Measurements from ENCODE around the gene TDRD10. TPM values are rescaled to one million over a fixed set of nuclear protein-coding genes. Genes with fewer than 3 reads are reported as not detected.
A peak's percentile ranks its signal among the peaks of the same experiment; 100 is the strongest.
"Not testable (repeated sequence)": the region's sequence is repeated elsewhere in the genome, so short reads cannot be mapped to it uniquely, and the experiment has no call there.

TDRD10 gene
- total RNA-seq, 1 donor from 2014 or later, result 4.3 TPM

GRCh38 chr1:154479764-154480421 lies 22.1 kb upstream of the TDRD10 start:
- DNase-seq (ENCODE audit: extremely low read depth, low read depth, low spot score), result no peak

- no peak for DNase-seq (ENCODE audit: extremely low read depth, low read depth, low spot score)
These were observed 21.0 kb upstream of the TDRD10 start for GRCh38 chr1:154481053-154481452.

DNA sequence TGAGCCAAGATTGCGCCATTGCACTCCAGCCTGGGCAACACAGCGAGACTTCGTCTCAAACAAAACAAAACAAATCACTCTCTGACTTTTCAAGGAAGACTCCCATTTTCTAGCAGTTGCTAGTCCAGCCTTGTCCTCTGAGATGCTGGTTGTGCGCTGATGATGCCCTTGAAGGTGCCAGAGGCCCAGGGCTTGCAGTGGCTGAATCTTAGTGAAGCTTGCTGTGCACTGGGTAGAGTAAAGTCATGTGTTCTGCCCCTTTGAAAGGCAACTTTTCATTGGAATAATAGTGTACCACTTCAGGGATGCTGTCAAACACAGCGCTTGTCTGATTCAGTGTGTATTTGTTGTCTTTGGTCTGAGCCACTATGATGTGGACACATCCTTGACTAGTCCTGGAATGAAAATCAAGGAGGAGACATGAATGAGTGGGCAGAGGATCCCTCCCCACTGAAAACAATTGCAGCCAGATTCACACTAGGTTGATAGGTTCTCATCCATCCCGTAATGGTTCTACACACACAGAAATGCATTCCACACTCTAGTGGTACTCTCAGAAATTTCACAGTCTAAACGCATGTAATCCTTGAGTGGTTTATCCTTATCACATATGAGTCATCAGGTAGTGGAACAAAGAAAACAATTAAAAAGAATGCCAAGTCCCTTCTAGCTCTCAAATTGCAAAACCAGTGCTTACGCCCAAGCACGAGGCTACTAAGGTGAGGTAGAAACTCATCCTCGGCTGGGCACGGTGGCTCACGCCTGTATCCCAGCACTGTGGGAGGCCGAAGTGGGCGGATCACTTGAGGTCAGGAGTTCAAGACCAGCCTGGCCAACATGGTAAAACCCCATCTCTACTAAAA lies 17.8 kb upstream of the TDRD10 start:
- no peak for DNase-seq (ENCODE audit: extremely low read depth, low read depth, low spot score)

DNA sequence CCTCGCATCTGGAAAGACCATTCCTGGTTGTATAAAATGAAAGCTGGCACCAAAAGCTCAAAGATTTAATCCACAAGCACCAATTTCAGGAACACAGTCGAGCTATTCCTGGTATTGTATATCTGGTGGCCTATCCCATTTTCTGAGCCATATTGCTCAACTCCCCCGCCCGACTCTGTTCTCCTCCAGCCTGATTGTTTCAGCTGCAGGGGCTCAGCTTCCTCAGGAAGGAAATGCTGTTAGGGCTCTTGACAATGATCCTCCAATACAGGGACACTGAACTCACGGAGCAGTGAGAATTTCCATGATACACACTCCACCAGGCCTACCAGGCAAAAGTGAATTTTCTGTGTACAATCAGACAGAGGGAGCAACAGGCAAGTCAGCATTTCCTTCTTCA lies 16.9 kb upstream of the TDRD10 start:
- peak; percentile 96 for DNase-seq (ENCODE audit: extremely low read depth, low read depth, low spot score)

DNA sequence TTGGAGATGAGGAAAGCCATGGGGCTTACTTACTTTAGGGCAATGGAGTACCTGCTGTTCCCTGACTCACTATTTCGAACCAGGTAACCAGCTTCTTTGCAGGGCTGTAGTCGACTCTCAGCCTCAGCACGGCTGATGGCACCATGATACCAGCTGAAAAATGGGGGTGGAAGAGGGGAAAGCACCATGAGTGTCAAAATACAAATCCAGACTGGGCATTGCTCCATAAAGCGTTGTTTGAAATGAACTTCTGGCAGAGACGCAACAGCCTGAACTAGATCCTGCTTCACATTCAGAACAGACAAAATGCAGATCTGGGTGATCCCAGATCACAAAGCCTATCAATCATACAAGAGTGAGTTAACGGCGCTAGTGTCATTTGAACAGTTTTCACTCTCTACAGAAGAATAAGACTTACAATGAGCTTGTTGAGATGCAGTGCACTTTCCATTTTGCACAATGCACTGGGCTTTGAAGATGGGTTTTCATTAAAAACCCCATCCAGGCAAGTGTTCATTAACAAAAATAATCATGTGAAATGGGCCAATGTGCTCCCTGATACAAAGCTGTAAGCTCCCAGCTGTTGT lies 16.0 kb upstream of the TDRD10 start:
- DNase-seq (ENCODE audit: extremely low read depth, low read depth, low spot score), result no peak

- not testable (repeated sequence) for DNase-seq (ENCODE audit: extremely low read depth, low read depth, low spot score)
These were observed 15.3 kb upstream of the TDRD10 start for GRCh38 chr1:154486756-154487155.

GRCh38 chr1:154488922-154489321 lies 13.1 kb upstream of the TDRD10 start:
- DNase-seq (ENCODE audit: extremely low read depth, low read depth, low spot score), result no peak

DNA sequence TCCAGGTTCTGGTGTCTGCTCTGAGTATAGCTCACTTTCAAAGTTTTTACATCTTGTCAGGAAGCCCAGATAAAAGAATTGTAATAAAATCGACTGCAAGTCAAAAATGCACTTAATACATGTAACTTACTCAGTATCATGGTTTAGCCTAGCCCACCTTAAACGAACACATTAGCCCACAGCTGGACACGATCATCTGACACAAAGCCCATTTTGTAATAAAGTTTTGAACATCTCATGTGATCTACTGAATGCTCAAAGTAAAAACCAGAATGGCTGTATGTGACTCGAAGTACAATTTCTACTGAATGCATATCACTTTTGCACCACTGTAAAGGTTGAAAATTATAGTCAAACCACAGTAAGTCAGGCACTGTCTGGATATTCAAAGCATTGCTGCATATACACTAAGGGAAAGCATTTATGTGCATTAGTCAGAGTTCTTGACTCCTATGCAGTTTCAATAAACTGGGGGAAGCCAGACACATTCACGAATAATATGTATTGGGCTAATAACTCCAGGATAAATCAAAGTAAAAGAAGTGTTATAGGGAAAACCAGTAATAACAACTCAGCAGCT lies 12.2 kb upstream of the TDRD10 start:
- no peak for DNase-seq (ENCODE audit: extremely low read depth, low read depth, low spot score)

DNA sequence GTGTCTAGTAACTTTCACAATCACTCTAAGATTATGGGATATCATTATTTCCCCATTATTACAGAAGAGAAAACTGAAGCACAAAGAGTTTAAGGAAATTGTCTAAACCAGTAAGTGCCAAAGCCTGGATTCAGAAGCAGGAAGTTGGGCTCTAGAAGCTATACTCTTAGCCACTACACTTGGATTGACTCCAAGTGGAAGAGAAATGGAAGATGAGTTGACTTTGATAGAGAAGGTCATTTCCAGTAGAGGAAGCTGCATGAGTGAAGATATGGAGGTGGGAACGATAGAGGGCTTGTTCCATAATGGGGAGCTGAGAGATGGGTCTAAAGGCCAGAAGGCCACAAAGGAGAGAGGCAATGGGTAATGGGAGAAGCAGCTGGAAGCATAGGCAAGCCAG lies 11.7 kb upstream of the TDRD10 start:
- no peak for DNase-seq (ENCODE audit: extremely low read depth, low read depth, low spot score)

- no peak for DNase-seq (ENCODE audit: extremely low read depth, low read depth, low spot score)
These were observed 9.9 kb upstream of the TDRD10 start for GRCh38 chr1:154492115-154492514.

- DNase-seq (ENCODE audit: extremely low read depth, low read depth, low spot score), result no peak
These were observed 8.7 kb upstream of the TDRD10 start for GRCh38 chr1:154493276-154493675.

DNA sequence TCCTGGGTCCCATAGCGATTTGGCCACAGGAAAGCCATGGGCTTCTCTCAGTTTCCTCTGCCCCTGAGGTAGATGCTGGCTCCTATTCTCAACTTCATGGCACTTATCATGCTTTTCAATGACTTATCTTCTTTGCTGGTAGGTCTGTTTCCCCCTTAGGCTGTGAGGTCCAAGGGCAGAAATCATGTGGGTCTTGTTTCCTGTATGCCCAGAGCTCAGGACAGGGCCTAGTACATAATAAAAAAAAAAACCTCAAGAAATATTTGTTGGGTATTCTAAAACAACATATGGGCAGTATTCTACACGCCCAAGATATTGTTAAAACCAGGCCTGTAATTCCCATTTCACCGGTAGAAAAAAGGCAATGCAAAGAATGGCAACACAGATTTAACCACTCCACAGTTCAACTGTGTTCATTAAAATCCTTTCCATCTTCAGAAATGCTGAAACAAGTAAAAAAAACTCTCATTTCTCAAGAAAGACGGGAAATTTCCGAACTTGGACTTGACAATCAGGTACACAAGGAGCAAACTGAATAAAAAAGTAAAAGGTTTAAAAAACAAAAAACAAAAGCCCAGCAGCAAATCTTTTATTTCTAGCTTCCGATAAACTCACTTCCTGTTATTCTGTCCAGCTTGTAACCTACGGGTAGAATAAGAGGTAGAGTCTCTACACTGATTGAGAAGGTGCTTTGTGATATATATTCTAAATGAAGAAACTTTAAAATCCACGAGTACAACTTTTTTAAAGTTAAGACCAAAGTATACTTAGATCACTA lies 6.3 kb upstream of the TDRD10 start:
- DNase-seq (ENCODE audit: extremely low read depth, low read depth, low spot score), result no peak

- DNase-seq (ENCODE audit: extremely low read depth, low read depth, low spot score), result no peak
These were observed 5.6 kb upstream of the TDRD10 start for GRCh38 chr1:154496383-154496782.

DNA sequence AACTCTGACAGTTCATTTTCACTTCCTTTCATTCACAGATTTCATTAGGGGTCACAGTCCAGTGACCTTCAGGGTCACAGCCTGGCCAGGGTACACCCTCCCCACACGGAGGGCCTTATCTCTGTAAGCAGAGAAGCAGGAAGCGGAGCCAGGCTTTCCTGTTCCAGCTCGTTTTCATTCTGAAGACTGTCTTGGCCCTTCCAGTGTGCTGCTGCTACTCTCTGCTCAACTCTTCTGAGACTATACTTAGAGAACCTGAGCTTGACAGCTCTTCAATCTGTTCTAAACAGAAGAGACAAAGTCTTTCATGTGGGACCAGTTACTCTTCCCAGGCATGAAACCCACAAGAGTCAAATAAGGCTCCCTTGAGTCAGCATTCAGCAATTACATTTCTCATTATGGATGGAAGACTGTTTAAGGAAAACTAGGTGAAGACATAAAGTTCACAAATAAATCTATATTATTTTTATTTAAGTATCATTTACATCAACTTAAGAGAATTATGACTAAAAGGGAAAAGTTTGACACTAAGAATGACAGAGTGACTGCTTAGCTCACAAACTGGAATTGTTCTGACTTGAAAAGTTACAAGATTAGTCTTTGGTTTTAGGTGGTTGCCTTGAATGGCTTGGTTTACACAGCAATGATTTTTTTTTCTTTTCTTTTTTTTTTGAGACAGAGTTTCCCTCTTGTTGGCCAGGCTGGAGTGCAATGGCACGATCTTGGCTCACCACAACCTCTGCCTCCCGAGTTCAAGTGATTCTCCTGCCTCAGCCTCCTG lies 4.8 kb upstream of the TDRD10 start:
- no peak for DNase-seq (ENCODE audit: extremely low read depth, low read depth, low spot score)

DNA sequence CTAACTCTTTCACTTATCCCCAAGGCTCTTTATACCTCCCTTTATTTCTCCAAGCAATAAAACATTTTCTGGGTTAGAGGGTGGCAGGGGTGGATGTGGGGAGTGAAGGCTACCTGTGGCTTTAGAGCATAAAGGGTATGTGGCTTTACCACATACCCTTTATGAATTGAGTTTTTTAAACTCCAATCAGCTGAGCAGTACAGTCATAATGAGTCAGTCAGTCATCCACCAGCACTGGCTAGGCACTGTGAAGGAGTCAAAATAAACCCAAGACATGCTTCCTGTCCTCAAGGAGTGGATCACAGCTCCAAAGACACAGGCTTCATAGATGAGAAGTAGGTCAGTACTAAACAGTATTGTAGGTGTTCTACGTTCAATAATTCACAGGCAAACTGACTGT lies 2.6 kb upstream of the TDRD10 start:
- DNase-seq (ENCODE audit: extremely low read depth, low read depth, low spot score), result no peak

DNA sequence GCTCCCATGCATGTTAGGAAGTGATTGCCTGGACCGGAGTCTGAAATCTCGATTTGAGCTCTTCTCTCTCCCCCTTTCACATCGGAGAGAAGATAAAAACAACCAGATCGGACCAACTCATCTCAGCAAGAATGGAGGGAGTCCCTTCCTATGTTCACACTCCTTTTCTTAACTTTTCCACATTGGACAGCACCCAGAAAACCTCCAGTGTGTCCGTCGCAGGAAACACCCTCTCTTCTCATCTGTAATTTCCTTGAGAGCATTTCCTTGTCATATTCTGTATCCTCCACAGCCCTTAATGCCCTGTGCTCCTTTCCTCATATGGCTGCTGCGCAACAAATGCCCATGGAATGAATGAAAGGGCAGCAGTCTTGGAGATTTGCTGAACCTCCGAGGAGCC lies 1.5 kb upstream of the TDRD10 start:
- DNase-seq (ENCODE audit: extremely low read depth, low read depth, low spot score), result no peak

DNA sequence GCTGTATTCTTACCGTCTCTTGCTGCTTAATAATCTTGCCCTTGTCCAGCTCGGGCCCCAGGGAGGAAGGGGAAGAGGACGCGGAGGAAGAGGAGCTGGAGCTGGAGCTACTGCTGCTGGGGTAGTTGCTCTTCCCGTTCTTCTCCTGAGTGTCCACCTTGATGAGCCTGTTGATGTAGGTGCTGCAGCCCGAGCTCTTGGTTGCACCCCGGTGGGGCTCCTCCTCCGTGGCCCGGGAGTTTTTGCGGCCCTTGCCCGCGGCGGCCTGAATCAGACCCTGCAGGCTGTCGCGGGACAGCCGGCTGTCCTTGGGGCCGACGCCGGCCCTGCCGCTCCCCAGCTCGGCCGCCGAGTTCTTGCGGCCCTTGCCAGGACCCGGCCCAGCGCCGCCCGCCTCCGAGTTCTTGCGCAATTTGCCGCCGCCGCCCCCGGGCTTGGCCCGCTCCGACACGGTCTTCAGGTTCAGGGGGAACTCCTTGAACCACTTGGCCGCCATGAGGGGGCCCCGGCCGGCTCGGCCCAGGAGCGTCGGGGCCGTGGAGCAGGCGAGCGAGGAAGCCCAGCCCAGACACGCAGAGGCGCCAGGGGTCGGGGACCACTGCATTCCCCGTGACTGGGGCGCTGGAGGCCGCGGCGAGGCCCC lies 475 bp upstream of the TDRD10 start:
- DNase-seq (ENCODE audit: extremely low read depth, low read depth, low spot score), result no peak

DNA sequence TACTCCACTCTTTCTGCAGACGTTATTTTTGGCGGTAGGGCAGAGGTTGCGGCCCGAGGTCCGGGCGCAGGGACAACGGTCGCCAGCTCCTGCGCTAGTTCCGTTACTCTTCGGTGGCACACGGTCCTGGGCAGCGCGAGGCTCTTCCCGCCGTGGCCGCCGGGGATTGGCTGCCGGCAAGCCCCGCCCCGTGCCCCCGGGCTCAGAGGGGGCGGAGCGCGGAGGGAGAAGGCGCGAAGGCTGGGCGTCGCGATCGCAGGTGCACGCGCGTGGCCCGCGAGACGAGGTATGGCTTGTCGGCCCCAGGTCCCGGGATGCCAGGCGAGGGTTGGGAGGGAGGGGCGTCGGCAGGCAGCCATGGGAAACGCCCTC lies 711 bp downstream of the TDRD10 start:
- DNase-seq (ENCODE audit: extremely low read depth, low read depth, low spot score), result no peak

DNA sequence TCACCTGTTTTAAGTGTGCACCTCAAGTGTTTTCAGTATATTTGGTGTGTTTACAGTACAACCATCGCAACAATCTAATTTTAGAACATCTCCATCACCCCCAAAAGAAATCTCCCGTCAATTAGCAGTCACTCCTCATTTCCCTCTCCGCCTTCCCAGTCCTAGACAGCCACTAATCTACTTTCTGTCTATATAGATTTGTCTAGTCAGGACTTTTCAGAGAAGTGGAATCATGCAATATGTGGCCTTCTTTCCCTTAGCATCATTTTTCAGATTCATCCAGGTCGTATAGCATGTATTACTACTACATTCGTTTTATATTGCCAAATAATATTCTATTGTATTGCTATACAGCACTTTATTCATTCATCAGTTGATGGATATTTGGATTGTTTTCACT lies 1.9 kb downstream of the TDRD10 start:
- no peak for DNase-seq (ENCODE audit: extremely low read depth, low read depth, low spot score)

GRCh38 chr1:154512760-154513159 lies 10.7 kb downstream of the TDRD10 start:
- no peak for DNase-seq (ENCODE audit: extremely low read depth, low read depth, low spot score)
